IPS-NIHi7 (cell line): Measurements from ENCODE around the gene KRT80.

Experiments
- DNase-seq: peaks from one replicate; pipeline ENCODE4 v3.0.0; 2012; ENCODE audit warnings: mixed read lengths; ENCODE audit errors: extremely low spot score

KRT80 gene

GRCh38 chr12:52179396-52179973 is 12.3 kb downstream of the KRT80 start:
- no peak for DNase-seq

GRCh38 chr12:52178984-52179383 is 12.8 kb downstream of the KRT80 start:
- DNase-seq, result no peak

GRCh38 chr12:52178443-52178842 is 13.4 kb downstream of the KRT80 start:
- no peak for DNase-seq

- DNase-seq, result no peak
Observed at GRCh38 chr12:52175371-52176350, 16.2 kb downstream of the KRT80 start.

- DNase-seq, result no peak
Observed at GRCh38 chr12:52173526-52173925, 18.3 kb downstream of the KRT80 start.

GRCh38 chr12:52172956-52173355 is 18.9 kb downstream of the KRT80 start:
- no peak for DNase-seq

- peak; percentile 68 for DNase-seq
Observed at GRCh38 chr12:52171950-52172512, 19.8 kb downstream of the KRT80 start.

- DNase-seq, result no peak
Observed at GRCh38 chr12:52170827-52171226, 21.0 kb downstream of the KRT80 start.

GRCh38 chr12:52169886-52170285 is 21.9 kb downstream of the KRT80 start:
- no peak for DNase-seq

GRCh38 chr12:52168019-52168717 is 23.6 kb downstream of the KRT80 start:
- no peak for DNase-seq

- DNase-seq, result no peak
Observed at GRCh38 chr12:52167526-52167925, 24.3 kb downstream of the KRT80 start.

- DNase-seq, result no peak
Observed at GRCh38 chr12:52166672-52167071, 25.1 kb downstream of the KRT80 start.

GRCh38 chr12:52165096-52165855 is 26.5 kb downstream of the KRT80 start:
- no peak for DNase-seq

GRCh38 chr12:52164624-52165023 is 27.2 kb downstream of the KRT80 start:
- DNase-seq, result no peak

- DNase-seq, result no peak
Observed at GRCh38 chr12:52162981-52163380, 28.8 kb downstream of the KRT80 start.

GRCh38 chr12:52160200-52160599 is 31.6 kb downstream of the KRT80 start:
- no peak for DNase-seq

GRCh38 chr12:52157566-52158150 is 34.2 kb downstream of the KRT80 start:
- no peak for DNase-seq

- peak; percentile 86 for DNase-seq
Observed at GRCh38 chr12:52156757-52157565, 34.9 kb downstream of the KRT80 start.

- DNase-seq, result no peak
Observed at GRCh38 chr12:52156311-52156710, 35.5 kb downstream of the KRT80 start.
